GM20431 (cell line): ENCODE measurements around the gene EXOC3L1.

Experiments
- in situ Hi-C: fragments of 300-500 bp; cut with MseI, MboI; formaldehyde crosslinking; loops from one replicate; pipeline ENCODE4 v1.15.0; 2020; ENCODE audit warnings: low sequenced_read_pairs; ENCODE audit not compliant: unreplicated experiment

The EXOC3L1 gene

GRCh38 chr16:67199011-67199807 is 9.3 kb upstream of the EXOC3L1 start, which contains the start of gene ELMO3:
ELMO3 (plus strand) TSS chr16:67199131; CDS start chr16:67199327, 196 bp downstream.
- in situ Hi-C loops: no loop called here

GRCh38 chr16:67198238-67198734 is 8.3 kb upstream of the EXOC3L1 start:
- in situ Hi-C loops: no loop called here

GRCh38 chr16:67197704-67198103 is 7.8 kb upstream of the EXOC3L1 start:
- in situ Hi-C loops: no loop called here

DNA sequence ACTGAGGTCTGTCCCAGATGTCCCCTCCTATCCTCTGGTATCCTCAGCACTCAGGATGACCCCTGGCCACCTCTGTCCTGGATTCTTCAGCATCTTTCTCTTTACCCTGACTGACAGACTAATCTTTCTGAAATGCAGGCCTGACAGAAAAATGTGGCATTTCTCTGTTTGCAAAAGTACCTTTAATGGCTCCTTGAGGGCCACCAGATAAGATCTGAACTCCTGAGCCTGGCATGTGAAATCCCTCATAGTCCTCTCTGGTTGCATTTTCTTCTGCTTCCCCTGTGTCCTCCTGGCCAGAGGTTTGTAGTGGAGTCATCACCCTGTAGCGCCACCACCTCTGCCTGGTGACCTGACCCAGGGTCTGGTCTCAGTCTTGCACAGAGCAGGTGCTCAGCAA is 6.9 kb upstream of the EXOC3L1 start:
- in situ Hi-C loops: no loop called here

DNA sequence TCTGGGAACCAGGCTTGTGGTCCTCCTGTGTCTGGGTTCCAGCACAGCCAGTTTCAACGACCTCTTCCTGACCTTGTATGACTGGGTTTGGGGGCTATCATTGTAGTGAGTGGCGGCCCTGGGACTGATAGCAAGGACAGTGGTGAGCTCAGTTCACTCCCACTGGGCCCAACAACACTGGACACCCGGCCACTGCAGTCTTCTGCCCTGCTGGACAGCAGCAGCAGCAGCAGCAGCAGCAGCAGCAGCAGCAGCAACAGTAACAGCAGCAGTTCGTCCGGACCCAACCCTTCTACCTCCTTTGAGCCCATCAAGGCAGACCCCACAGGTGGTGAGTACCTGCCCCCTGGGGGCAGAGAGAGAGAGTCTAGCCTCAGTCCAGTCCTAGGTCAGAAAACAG is 5.7 kb upstream of the EXOC3L1 start:
- in situ Hi-C loops: no loop called here

DNA sequence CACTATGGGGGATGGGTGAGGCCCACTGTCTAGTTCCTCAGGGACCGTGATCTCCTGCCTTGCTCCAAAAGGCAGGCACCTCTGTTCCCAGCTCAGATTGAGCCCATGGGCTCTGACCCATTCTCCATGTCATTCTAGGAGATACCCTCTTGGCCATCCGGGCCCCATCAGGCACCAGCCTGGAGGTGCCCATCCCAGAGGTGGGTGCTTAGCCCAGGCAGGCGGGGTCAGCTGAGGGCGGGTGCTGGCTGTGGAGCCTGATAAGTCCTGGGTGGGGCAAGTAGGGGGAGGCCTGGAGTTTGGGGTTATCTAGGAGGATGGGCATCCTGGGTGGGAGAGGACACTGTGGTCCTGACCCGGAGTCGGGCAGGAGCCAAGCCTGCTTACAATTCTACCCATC is 4.3 kb upstream of the EXOC3L1 start:
- in situ Hi-C loops: no loop called here

DNA sequence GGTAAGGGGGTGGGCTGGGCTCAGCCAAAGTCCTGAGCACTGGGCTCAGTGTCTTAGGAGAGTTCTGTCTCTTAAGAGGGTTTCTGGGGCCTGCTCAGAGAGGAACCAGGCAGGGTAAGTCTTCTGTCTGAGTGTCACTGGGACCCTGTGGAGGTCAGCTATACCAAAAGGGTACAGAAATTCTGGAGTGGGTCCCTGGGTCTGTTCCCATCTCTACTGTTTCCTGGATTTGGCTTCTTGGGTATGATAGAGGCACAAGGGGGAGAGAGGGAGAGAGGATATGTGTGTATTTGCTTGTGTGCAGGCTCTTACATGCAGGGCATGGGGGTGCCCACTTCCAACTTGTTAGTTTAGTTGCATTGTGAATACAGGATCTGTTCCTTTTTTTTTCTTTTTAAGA is 3.6 kb upstream of the EXOC3L1 start:
- in situ Hi-C loops: no loop called here

GRCh38 chr16:67192781-67193361 is 2.9 kb upstream of the EXOC3L1 start:
- in situ Hi-C loops: no loop called here

DNA sequence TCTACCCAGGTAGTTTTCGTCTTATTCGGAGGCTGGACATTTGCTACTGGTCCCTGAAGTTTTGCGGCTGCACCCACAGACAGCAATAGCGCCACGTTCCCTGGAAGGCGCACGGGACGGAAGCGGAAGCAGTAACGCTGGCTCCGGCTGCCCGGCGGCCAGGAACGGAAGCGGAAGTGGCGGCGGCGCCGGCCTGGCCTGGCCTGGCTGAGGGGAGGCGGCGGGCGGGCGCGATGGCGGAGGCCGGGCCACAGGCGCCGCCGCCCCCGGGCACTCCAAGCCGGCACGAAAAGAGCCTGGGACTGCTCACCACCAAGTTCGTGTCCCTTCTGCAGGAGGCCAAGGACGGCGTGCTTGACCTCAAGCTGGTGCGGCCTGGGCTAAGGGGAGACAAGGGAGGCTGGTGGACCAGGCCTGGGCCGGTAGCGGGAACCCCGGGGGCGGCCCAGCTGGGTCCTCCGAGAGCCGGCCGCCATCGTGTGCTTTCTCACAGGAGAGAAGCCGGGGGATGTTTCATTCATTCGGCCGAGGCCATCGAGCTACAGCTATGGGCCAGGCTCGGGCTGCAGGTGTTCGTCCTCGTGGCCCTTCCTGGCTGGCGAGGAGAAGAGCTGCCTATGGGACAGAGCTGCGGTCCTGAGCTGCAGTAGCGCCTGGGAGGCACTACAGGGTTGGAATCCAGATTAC is 2.2 kb upstream of the EXOC3L1 start, which contains the start of gene E2F4:
TSS of gene E2F4 (plus strand) at position 161 of the 687 bp plus-strand sequence. CDS start at position 234, 73 bp downstream.
- in situ Hi-C loops: no loop called here

GRCh38 chr16:67191411-67191994 is 1.6 kb upstream of the EXOC3L1 start:
- in situ Hi-C loops: no loop called here

GRCh38 chr16:67190448-67191399 is 788 bp upstream of the EXOC3L1 start:
- in situ Hi-C loops: no loop called here

DNA sequence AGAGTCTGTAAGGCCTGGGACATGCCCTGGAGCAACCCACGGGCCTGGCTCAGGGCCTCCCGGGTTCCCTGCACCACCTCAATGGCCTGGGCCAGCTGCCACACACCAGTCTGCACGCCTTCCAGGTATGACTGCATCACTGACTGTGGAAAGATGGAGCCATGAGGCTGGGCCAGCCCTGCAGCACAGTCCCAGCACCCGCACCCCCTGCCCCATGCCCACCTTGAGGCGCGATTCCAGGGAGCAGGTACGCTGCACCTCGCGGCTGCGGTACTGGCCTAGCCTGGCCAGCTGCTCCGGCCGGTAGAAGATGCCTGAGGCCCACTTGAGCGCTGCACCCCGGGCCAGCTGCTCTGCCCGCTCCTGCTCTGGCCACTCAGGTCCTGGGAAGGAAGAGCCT is 1.1 kb downstream of the EXOC3L1 start:
- in situ Hi-C loops: no loop called here

DNA sequence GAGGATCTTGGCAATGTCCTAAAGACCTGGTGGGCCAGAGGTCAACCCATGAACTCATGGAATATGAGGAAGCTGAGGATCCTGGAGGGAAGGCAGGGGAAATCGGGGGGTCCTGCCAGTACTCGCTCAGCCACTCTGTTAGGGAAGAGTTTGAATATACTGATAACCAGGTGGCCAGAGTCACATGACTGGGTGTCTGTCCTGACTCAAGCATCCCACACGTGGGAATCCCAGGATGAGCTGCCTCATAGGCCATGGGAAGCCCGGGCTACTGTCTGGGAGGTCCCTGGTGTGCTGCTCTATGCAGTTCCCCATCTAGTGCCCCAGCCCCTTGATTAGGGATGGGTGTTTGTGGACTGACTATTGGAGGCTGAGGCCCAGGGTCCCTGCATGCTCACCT is 1.6 kb downstream of the EXOC3L1 start:
- in situ Hi-C loops: no loop called here

DNA sequence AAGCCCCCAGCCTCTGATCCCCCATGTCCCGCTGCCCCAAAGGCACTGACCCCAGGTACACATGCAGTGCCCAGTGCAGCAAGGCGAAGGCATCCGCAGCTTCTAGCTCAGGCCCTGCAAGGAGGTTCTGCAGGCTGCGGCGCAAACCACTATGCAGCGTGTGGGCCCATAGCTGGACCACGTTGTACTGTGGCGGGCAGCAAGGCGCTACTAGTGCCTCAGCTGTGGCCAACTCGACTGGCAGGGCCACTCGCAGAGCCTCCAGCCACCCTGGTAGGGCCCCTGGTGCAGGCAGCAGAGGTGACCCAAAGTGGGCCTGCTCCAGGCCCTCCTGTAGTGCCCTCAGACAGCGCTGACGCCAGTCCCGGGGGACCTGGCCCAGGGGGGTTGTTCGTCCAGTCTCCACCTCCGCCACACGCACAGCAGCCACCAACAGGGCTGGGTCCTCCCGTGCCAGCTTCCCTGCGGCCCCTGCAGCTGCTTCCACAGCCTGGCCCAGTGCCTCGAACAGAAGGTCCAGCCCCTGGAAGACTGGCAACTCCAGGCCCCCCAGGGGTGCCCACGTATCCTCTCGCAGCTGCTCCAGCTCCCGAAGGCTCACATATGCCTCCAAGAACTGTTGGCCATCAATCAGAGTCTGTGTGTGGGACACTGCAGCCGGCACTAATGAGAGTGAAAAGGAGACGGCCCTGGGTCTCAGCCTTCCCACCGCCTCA is 2.6 kb downstream of the EXOC3L1 start:
- in situ Hi-C loops: no loop called here

DNA sequence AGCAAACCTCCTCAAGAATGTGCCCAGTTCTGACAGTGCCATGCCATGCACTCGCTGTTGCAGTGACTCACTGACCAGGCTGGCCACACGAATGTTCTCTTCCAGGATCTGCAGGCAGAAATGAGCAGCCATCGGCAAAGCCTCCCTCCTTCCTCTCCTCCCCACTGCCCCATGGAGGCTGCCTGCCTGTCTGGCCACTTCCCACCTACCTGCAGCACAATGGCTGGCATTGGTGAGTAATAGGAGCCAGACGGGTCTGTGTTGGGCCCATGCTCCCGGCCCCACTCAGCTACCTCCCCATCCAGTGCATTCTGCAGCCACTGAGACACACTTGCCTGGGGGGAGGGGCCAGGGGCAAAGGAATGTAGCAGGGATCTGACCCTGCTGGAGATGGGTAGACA is 3.4 kb downstream of the EXOC3L1 start:
- in situ Hi-C loops: no loop called here

- in situ Hi-C loops: no loop called here
Measured at GRCh38 chr16:67185651-67186134, 4.2 kb downstream of the EXOC3L1 start.

- in situ Hi-C loops: no loop called here
Measured at GRCh38 chr16:67184995-67185650, 4.8 kb downstream of the EXOC3L1 start.

DNA sequence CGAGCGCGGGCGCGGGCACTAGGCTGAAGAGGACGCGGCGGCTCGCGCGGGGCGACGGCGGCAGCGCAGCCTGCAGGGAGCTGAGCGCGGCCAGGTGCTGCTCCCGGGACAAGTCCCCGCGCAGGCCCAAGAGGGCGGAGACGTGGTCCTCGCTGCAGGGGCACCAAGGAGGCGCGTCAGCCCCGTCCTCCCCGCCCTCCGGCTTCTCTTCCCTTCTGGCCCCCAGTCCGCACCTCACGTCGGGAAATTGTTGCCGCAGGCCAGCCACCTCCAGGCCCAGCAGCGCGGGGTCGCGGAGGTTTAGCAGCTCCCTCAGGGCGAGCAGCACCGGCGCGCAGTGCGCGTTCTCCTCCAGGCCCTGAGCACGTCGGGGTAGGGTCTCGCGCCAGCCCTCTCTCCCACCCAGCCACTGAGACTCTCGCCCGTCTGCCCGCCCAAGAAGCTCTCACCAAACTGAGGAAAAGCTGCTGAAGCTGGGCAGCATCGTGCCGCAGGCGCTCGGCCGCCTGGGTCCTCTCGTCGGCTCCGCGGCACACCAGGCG is 5.4 kb downstream of the EXOC3L1 start:
- in situ Hi-C loops: no loop called here
